ENCODE results near the gene KRT73.

Gene KRT73

DNA sequence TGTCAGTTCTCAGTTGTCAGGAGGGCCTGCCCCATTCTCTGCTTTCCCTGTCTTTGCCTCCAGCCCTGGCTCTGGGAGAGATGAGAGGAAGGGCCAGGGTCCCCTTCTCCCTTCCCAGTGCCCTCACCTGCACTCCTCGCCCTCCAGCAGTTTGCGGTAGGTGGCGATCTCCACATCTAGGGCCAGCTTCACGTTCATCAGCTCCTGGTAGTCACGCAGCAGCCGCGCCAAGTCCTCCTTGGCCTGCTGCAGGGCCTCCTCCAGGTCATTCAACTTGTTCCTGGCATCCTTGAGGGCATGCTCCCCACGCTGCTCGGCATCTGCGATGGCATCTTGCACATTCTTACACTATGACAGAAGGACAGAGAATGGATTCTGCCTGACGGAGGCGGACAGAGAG is 28.3 kb upstream of the KRT73 start:
- in situ Hi-C loops (cut with HindIII; ENCODE audit: low sequenced_read_pairs), result loop anchor here (5.0 kb wide), 1 partner anchor 61 kb away; no protein-coding TSS in a partner anchor

DNA sequence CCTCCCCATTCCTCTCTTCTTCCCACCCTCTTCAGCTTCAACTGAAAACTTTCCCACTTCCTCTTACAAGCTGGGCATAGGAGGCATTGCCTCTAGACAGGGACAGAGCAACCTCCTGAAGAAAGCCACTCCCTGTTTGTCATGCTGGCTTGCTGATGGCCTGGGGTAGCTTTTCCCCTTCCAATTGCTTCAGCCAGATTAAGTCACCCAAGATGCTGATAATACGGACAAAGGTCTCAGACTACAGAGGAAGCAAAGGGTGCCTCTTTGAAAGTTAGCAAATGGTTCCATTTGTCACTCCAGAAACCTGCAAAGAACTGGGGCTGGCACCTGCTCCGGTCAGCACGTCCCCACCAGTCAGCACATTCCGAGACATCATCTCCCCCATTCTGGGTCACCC is 27.6 kb upstream of the KRT73 start:
- in situ Hi-C loops (cut with HindIII; ENCODE audit: low sequenced_read_pairs), result loop anchor here (5.0 kb wide), 1 partner anchor 61 kb away; no protein-coding TSS in a partner anchor

DNA sequence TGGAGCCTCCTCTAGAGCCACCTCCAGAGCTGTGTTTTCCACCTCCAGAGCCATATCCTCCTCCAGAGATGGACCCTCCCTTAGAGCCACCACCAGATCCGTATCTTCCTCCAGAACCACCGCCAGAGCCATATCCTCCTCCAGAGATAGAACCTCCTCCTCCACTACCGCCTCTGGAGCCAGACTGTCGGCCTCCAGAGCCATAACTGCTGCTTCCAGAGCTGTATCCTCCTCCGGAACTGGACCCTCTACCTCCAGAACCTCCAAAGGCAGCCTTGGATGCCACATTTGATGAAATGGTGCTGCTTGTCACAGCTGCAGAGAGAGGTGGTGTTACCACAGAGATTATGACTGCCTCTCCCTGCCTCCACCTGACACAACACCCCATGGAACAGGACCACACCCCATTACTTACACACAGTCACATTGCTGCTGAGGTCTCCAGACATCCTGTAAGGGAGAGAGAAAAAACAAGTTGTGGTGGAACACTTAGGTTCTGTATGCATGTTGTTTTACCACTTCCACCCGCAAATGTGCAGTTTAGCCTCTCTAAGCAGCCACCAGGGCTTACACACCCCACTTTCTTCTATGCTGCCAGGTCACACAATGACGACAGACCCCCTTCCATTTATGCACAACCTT is 26.9 kb upstream of the KRT73 start:
- in situ Hi-C loops (cut with HindIII; ENCODE audit: low sequenced_read_pairs), result loop anchor here (5.0 kb wide), 1 partner anchor 62 kb away; no protein-coding TSS in a partner anchor

DNA sequence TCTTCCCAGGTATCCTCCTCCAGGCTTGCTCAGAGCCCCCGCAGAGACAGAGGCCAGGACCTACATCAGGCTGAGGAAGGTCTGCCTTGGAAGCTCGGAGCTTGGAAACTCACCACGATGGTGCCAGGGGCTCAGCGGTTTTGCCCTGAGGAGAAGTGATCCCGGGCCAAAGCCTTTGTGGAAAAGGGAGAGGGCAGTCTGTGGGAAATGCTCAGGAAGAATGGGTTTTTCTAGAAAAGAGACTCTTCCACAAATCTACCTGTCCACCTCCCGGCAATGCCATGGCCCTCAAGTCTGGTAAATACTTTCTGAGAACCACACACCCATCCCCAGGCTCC is 25.7 kb upstream of the KRT73 start:
- in situ Hi-C loops (cut with HindIII; ENCODE audit: low sequenced_read_pairs), result no loop called here

DNA sequence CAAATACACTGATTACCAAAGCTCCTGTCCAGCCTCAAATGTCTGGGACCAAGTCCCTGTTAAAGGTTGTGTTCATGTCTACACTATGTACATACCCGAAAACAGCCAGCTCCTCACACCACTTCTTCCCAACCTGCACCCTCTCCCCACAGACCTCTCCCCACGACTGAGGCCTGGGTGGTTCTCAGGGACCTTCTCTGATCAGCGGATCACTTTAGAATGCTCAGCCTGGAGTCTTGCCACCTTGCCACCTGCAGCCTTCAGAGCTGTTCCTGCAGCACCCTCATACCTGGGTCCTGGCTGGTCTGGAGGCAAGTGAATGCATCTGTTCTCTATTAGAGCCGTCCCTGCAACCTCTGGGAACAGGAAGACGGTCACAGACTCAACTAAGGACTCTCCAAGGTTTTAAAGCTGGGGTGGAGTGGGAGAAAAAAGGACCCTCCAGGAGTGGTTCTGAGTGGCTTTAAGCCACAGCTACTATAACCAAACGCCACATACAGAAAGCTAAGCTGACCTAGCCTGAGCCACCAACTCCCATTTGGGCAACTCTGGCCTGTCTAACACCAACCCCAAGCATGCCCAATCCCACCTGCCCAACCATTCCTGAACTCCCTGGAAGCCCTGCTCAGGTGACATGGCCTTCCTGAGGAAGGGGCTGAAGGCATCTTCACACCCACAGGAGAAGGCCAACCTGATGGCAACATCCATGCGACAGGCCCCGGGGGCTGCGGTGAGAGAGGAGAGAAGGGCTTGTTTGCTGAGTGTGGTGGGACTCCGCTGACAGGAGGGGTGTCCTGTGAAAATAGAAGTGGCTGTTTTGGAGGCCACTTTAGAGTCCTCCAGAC is 25.1 kb upstream of the KRT73 start:
- in situ Hi-C loops (cut with HindIII; ENCODE audit: low sequenced_read_pairs), result no loop called here

DNA sequence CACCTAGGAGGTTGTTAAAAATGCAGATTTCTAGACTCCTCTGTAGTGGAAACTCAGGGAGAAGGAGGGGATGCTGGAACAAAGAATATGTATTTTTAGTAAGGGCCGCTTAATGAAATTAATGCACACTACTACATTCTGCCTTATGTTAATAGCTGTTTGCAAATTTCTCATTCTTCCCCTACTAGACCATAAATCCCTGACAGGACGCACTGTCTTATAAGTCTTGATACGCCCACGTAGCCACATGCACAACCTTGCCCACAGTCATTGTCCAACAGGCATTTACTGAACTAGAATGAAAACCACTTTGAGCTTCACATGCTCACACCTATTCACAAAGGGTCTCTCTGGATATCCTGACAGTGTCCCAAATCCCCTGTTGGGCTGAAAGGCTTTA is 23.1 kb upstream of the KRT73 start:
- in situ Hi-C loops (cut with HindIII; ENCODE audit: low sequenced_read_pairs), result no loop called here

DNA sequence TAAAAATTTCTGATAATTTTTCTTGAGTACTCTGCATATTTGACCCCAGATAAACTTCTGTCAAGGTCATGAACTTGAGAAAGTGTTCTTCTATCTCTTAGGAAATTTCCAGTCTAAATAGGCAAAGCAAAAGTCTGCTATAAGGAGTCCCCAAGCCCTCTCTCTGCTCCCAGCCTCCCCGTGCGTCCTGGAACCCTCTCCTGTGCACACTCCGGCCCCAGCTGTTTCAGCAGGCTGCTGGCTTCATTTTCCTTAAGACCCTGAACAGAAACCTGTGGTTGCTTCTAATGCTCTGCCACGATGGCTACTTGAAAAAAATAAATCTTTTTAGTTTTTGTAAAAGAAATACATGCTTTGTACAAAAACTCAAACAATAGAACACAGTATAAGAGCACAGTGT is 18.9 kb upstream of the KRT73 start:
- in situ Hi-C loops (cut with HindIII; ENCODE audit: low sequenced_read_pairs), result no loop called here

DNA sequence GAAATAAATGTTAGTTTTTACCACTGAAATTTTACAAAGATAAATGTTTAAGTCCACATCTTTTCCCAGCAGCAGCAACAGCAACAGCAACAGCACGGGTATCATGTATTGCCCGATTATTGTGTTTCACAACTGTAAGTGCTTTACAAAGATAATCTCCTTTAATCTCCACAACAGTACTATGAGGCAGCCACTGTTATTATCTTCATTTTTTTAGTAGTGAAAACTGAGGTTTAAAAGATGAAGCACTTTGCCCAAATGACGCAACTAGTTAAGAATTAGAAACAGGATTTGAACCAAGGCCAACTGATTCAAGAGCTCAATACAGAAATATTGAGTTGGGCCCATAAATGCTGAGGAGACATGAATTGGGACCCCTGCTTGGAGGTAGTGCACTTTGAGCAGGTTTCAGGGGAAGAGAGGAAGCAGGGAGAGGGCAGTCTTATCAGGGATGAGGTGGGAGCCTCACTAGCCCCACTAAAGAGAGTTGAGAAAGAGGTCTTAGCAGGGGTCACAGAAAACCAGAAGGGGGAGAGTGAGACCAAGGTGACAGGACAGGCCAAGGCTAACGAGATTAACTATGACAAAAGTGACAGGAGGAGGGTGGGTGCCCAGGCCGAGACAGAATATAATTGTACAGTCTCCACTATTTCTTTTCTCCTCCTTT is 18.4 kb upstream of the KRT73 start:
- in situ Hi-C loops (cut with HindIII; ENCODE audit: low sequenced_read_pairs), result no loop called here

DNA sequence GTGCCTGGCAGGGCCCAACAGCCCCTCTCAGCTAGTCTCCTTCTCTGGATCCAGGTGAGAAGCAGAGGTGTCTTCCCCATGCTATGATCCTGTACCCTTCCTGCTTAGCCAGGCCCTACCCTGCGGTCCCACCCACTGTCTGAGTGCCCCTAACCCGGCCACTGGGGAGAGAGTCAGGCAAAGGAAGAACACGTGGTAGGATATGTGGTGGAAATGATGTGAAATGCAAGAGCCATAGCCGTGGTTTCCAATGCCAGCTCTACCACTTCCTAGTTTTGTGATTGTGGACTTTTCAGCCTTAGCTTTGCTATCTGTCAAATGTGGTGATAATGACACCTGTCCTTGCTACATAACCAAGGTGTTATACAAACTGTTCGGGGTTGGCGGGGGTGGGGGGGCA is 17.8 kb upstream of the KRT73 start:
- in situ Hi-C loops (cut with HindIII; ENCODE audit: low sequenced_read_pairs), result no loop called here

DNA sequence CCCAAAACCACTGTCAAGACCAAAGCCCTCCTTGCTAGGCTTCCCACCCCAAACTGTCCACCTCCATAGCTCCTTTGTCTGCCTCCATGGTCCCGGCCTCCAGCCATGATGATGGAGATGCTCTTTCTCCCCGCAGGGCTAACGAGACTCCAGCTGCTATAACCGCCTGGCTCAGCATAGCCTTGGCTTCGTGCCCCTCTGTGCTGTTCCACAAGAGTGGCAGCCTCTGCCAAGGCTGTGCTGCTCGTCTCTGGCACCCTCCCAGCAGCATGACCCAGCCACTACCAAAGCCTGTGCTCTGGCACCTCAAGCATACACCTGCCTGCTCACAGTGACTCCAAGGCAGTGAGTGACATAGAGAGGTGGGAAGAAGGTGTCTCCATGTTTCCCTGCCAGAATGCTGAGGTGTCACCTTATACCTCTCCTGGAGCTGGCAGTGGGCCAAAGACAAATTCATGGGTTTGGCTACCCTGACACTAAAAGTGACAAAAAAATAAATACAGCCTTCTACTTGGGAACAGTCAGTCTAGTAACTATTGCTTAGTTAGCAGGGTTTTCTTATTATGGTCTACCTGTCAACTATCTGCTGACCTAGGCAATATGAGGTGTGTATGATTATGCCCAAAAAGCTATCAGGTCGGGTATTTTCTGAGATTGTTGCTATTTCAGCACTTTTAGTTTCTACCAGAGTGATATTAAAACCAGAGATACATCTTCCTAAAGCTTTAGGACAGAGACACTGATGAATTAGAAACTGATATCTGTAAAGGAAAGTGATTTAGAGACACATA is 16.1 kb upstream of the KRT73 start:
- in situ Hi-C loops (cut with HindIII; ENCODE audit: low sequenced_read_pairs), result no loop called here

DNA sequence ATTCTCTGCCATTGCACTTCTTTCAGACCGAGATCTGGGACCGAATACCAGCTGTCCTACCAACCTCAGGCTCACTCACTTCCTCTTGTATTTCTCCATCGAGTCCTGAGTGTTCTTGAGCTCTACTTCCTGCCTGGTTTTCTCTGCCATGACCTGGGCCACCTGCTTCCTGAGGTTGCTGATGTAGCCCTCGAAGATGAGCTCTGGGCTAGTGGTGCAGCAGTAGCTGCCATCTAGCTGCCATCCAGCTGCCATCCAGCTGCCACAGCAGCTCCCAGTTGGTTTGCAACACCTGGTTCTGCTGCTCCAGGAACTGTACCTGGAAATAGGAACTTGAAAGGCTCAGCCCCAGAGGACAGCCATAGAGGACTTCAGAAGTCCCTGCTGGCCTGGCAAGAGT is 15.0 kb upstream of the KRT73 start:
- in situ Hi-C loops (cut with HindIII; ENCODE audit: low sequenced_read_pairs), result no loop called here

DNA sequence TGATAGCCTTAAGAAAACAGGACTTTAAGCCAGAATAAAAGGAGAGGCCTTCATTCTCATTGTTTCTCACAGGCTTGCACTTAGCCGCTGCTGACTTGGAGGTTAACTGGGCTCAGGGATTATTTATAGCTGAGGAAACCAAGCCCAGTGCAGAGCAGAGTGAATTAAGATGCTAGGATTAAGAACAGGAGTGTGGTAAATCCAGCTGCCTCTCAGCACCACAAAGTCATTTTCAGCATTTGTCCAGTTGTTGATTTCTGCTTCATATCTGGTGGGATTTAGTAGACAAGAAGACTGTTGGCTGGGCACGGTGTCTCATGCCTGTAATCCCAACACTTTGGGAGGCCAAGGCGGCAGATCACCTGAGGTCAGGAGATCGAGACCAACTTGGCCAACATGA is 14.3 kb upstream of the KRT73 start:
- in situ Hi-C loops (cut with HindIII; ENCODE audit: low sequenced_read_pairs), result no loop called here

DNA sequence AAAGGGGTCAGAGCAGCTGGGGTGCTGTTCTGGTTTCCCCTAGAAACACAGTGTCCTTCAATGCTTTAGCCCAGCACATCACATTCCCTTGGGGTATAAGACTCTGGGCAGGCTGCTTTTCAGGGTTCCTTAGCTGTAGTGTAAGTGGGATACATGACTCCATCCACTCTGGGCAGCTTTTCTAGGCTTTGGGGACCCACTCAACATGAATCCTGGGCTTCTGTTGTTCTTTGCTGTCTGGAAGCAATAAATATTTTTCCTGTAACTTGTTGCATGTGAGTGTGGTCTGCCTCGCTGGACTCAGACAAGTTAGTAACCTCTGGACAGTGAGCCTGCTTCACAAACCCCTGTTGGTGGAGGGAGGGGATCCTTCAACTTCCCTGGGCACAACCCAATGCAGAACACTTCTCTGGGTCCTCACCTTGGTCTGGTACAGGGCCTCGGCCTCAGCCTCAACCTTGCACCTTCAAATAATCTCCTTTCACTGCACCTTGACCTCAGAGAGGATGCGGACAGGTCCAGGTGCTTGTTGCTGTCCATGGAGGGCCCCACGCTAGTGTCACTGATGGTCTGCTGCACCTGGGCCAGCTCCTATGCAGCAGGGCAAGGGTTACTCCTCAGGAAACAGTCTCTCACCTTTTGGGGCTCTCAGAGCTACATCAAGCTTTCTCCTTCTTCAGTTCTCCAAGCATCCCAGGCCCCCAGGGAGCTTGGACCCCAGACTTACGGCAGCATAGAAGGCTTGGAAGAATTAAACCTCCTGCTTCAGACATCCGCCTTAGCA is 13.5 kb upstream of the KRT73 start:
- in situ Hi-C loops (cut with HindIII; ENCODE audit: low sequenced_read_pairs), result no loop called here

DNA sequence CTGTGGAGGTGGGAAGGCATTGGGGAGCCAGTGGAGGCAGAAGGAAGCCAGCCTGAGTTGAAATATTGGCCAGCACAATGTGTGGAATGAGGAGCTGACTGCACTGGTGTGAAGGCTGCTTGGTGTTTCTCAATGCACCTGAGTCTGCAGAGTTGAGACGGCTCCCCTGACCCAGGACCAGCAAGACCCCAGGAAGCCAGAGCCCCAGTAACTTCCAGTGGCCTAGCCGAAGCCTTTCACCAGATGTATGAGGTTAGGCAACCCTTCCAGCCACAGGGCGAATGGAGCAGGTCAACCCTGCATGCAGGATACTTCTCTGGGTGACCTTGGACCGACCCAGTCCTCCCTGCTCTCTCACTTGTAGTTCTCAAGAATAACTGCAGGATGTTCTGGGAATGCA is 12.9 kb upstream of the KRT73 start:
- in situ Hi-C loops (cut with HindIII; ENCODE audit: low sequenced_read_pairs), result no loop called here

DNA sequence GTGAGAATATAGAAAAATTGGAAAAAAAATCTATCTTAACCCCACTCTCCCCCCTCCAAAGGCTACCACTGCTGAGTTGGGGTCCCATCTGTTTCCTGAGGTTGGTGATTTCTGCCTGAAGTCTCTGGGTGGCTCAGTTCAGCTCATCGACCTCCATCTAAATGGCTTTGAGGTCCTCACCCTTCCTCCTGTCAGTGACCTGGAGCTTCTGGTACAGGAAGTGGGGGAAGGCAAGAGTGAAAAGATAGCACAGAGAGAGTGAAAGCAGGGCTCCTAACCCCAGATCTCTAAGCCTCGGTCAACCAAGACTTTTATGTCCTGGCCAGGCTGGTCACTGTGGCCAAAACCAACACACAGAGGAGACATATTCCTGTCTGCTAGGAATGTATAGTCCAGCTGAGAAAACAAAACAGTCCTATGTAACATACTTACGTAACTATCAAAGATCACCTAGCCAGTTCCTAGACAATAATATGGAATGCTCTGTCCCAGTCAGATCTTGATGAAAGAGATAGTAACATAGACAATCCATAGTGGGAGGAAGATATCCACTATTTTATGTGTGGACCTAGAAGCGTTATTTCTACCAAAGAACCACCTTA is 12.3 kb upstream of the KRT73 start:
- in situ Hi-C loops (cut with HindIII; ENCODE audit: low sequenced_read_pairs), result no loop called here

DNA sequence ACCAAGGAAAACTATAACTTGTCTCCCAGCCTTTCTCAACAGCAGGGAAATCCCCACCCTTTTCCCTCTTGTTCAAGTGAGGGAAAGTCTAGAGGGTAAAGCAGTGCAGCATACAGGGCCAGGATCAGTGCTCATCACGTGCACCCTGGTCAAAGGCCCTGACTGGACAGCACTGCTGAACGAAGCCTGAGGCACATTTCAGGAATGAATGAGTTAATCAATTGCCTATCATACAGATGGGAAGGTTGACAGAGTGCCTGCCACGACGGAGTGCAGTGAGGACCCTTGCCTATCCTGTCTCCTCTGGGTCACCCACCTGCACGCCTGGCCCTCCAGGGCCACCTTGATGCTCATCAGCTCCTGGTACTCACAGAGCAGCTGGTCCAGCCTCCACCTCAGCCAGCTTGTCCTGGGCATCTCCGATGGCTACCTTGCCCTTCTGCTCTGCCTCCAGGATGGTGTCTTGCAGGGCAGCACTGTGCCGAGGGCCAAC is 11.7 kb upstream of the KRT73 start:
- in situ Hi-C loops (cut with HindIII; ENCODE audit: low sequenced_read_pairs), result no loop called here

DNA sequence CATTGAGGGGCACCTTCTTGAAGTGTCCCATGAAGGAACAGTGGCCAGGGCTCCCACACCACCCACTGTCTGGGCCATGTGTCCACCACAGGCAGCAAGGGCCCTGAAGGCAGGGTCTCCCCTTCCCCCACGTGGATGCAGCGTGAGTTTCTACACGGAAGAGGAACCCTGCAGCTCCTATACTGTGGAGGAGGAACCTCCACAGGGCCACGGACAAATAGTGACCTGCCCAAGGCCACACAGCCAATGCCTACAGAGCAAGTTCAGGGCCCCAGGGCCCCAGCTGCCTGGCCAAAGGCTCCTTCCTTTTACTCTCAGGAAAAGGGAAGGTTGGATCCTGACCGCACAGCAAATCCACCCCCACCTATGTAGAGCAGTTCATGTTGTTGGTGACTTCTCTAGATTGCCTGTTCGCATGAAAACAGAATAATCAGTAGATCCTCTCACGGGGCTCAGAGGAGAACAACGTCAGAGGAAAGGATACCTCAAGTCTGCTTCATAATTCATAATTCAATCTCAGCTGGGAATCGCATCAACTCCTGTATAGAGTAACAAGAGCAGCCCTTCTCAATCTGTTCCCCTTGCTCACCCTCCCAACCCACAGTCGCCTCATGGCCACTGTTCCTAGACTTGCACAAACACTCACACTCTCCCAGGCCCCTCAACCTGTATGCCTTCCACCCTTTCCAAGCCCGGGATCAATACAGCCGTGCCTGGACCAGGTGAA is 11.1 kb upstream of the KRT73 start:
- in situ Hi-C loops (cut with HindIII; ENCODE audit: low sequenced_read_pairs), result no loop called here

DNA sequence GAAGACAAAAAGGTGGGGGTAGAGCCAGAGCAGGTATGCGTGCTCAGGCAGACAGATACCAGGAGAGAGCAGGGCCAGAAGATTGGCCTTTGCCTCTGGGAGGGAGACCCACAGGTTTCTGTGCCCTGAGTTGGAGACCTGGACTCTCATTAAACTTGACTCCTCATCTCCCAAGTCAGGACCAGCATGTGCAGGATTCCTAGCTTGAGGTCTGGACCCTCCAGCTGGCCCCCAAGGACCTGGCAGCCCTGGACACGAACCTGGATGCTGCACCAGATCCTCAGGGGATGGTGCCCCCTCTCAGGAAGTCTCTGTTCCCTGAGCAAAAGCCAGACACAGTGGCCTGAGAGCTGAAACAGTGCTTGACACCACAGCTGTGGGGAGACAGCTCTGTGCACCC is 10.5 kb upstream of the KRT73 start:
- in situ Hi-C loops (cut with HindIII; ENCODE audit: low sequenced_read_pairs), result no loop called here

DNA sequence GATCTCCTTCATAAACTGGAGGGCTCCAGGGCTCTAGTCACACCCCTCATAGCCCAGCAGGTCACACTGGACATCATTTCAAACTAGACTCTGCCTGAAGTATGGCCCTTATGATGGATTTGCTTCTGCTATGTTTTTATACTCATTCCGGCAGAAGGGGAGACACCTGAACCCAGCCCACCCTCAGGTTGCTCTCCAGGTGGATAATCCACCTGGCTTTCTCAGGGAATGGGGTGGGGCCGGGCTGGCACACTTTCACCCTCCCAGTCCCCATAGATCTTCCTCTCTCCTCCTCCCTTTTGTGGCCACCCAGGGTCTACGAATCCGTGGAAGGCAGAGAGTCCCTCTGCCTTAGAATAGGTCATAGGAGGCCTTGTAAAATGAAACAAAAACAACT is 9.8 kb upstream of the KRT73 start:
- in situ Hi-C loops (cut with HindIII; ENCODE audit: low sequenced_read_pairs), result no loop called here

All from DLD1 (cell line).